HepG2 (cell line): ENCODE data around the gene ARTN. TPM values are rescaled to one million over a fixed set of nuclear protein-coding genes. Genes with fewer than 3 reads are reported as not detected.

Experiments
- BCL6 ChIP-seq: IDR thresholded peaks from 2 replicates; pipeline ENCODE4 v1.6.1; 2016; ENCODE audit warnings: missing genetic modification reagents, missing compliant biosample characterization
- FOXP1 ChIP-seq, 2 experiments: fragments of 450-650 bp in 1 of 2; IDR thresholded peaks; 2 replicates each; pipeline ENCODE4 v1.6.1; 2017 to 2018; ENCODE audit warnings: antibody characterized with exemption in 1 of 2
- GABPB1 ChIP-seq: IDR thresholded peaks from 2 replicates; pipeline ENCODE4 v1.6.1; 2016; ENCODE audit warnings: mild to moderate bottlenecking, missing genetic modification reagents, moderate library complexity, missing compliant biosample characterization
- HNF4A ChIP-seq: sonication (generic); formaldehyde crosslinking; IDR thresholded peaks from 2 replicates; pipeline ENCODE4 v1.4.0; 2020; ENCODE audit warnings: missing genetic modification reagents
- HNRNPLL ChIP-seq: fragments of 200-400 bp; formaldehyde crosslinking; IDR thresholded peaks from 2 replicates; pipeline ENCODE4 v1.6.1; 2017; ENCODE audit warnings: mild to moderate bottlenecking, low read depth, low read length; ENCODE audit not compliant: poor library complexity, severe bottlenecking
- HOXA3 ChIP-seq: sonication (generic); formaldehyde crosslinking; IDR thresholded peaks from 2 replicates; pipeline ENCODE4 v1.5.0; 2020; ENCODE audit warnings: missing genetic modification reagents
- MATR3 ChIP-seq: sonication (generic); formaldehyde crosslinking; IDR thresholded peaks from 2 replicates; pipeline ENCODE4 v1.4.0; 2020; ENCODE audit warnings: missing genetic modification reagents
- MAZ ChIP-seq, 2 experiments: sonication (generic) in 1 of 2; formaldehyde crosslinking in 1 of 2; IDR thresholded peaks; 2 replicates each; pipeline versions ENCODE4 v1.5.0 to v1.6.1; 2012 to 2020; ENCODE audit warnings: low read depth in 2 of 2, mild to moderate bottlenecking in 2 of 2, borderline replicate concordance in 1 of 2, improper control_type of control experiment in 1 of 2, low read length in 1 of 2, missing genetic modification reagents in 1 of 2, moderate library complexity in 1 of 2
- MIER2 ChIP-seq: IDR thresholded peaks from 2 replicates; pipeline ENCODE4 v1.6.1; 2016; ENCODE audit warnings: missing biosample characterization, missing genetic modification reagents
- NR1H2 ChIP-seq: sonication (generic); formaldehyde crosslinking; IDR thresholded peaks from 2 replicates; pipeline ENCODE4 v1.8.1; 2022; ENCODE audit warnings: low read depth, missing genetic modification reagents, borderline replicate concordance
- PPARG ChIP-seq: conservative IDR thresholded peaks from 2 replicates; pipeline ENCODE4 v1.6.1; 2016; ENCODE audit warnings: missing biosample characterization, missing genetic modification reagents
- SPEN ChIP-seq: sonication (generic); formaldehyde crosslinking; IDR thresholded peaks from 2 replicates; pipeline ENCODE4 v1.5.1; 2020; ENCODE audit warnings: low read depth, mild to moderate bottlenecking, missing genetic modification reagents
- ZEB1 ChIP-seq: IDR thresholded peaks from 2 replicates; pipeline ENCODE4 v1.6.1; 2012; ENCODE audit warnings: mild to moderate bottlenecking, low read depth, inconsistent platforms; ENCODE audit not compliant: insufficient replicate concordance
- ZNF142 ChIP-seq: sonication (generic); formaldehyde crosslinking; IDR thresholded peaks from 2 replicates; pipeline ENCODE4 v1.4.0; 2020; ENCODE audit warnings: missing genetic modification reagents
- ZNF292 ChIP-seq: sonication (generic); formaldehyde crosslinking; IDR thresholded peaks from 2 replicates; pipeline ENCODE4 v1.8.1; 2022; ENCODE audit warnings: mild to moderate bottlenecking, low read depth, missing genetic modification reagents, borderline replicate concordance
- ZNF558 ChIP-seq: sonication (generic); formaldehyde crosslinking; IDR thresholded peaks from 2 replicates; pipeline ENCODE4 v1.9.0; 2022; ENCODE audit warnings: mild to moderate bottlenecking, missing genetic modification reagents, borderline replicate concordance
- ZNF563 ChIP-seq: sonication (generic); formaldehyde crosslinking; IDR thresholded peaks from 2 replicates; pipeline ENCODE4 v1.8.0; 2022; ENCODE audit warnings: mild to moderate bottlenecking, moderate library complexity, missing genetic modification reagents
- ZNF589 ChIP-seq: sonication (generic); formaldehyde crosslinking; conservative IDR thresholded peaks from 2 replicates; pipeline ENCODE4 v1.8.0; 2022; ENCODE audit warnings: mild to moderate bottlenecking, moderate library complexity, missing genetic modification reagents
- ZNF605 ChIP-seq: sonication (generic); formaldehyde crosslinking; IDR thresholded peaks from 2 replicates; pipeline ENCODE4 v1.8.0; 2022; ENCODE audit warnings: mild to moderate bottlenecking, missing genetic modification reagents
- ZNF724P ChIP-seq: sonication (generic); formaldehyde crosslinking; IDR thresholded peaks from 2 replicates; pipeline ENCODE4 v1.8.0; 2022; ENCODE audit warnings: missing genetic modification reagents, borderline replicate concordance
- ZNF792 ChIP-seq: IDR thresholded peaks from 2 replicates; pipeline ENCODE4 v1.6.1; 2016
- polyA plus RNA-seq, 8 experiments: library from polyadenylated mRNA; depleted of rRNA in 3 of 8; stranded (reverse) in 7 of 8; unstranded in 1 of 8; fragments of >200 nt; fragmentation: Illumina TruSeq in 4 of 8; extraction: Trizol in 4 of 8; gene quantifications; 2 replicates each; pipeline versions ENCODE4 v1.2.1 to v1.2.3, GENCODE V29; 2011 to 2016; ENCODE audit warnings: low read depth in 4 of 8, missing spikeins in 1 of 8, mixed read lengths in 1 of 8; ENCODE audit not compliant: insufficient read depth in 1 of 8
- total RNA-seq, 5 experiments: library from RNA; depleted of rRNA; stranded (reverse); fragments of >200 nt; fragmentation: Illumina TruSeq; extraction: Trizol; gene quantifications; 2 replicates each; pipeline ENCODE4 v1.2.3, GENCODE V29; 2016; ENCODE audit warnings: low read depth in 1 of 5
- TF ChIP-seq, protein P1 (sequence below): sonication (generic); formaldehyde crosslinking; IDR thresholded peaks from 2 replicates; pipeline ENCODE4 v1.5.1; 2020; ENCODE audit warnings: mild to moderate bottlenecking, missing genetic modification reagents, moderate library complexity

Gene ARTN
- total and polyA plus RNA-seq, 2 of the 13 experiments (the other 11 are each of a cell fraction or from before 2014, with no cell fraction given): 0.11 to 0.62 TPM

- TF ChIP-seq ZNF142 (0 out of 2 replicates have a peak, but pooled peaks have one; percentile 27), ZEB1 (no peak), MAZ (IDR thresholded peaks at IDR 0.05; ENCODE audit: borderline replicate concordance, low read depth, low read length) (no peak), MAZ (CRISPR knock-in tag; IDR thresholded peaks at IDR 0.05; ENCODE audit: low read depth) (0 out of 2 replicates have a peak, but pooled peaks have one; percentile 28), ZNF724P (CRISPR knock-in tag) (0 out of 2 replicates have a peak, but pooled peaks have one; percentile 16), SPEN (CRISPR knock-in tag) (peak; percentile 42), HNRNPLL (peak; percentile 20), NR1H2 (0 out of 2 replicates have a peak, but pooled peaks have one; percentile 14), PPARG (0 out of 2 replicates have a peak, but pooled peaks have one; percentile 36), ZNF792 (no peak), GABPB1 (CRISPR knock-in tag) (peak; percentile 13; the same call in 1 of the 2 replicates), ZNF292 (CRISPR knock-in tag) (no peak), ZNF558 (CRISPR knock-in tag) (0 out of 2 replicates have a peak, but pooled peaks have one; percentile 23), ZNF605 (CRISPR knock-in tag) (0 out of 2 replicates have a peak, but pooled peaks have one; percentile 45), HNF4A (CRISPR knock-in tag) (0 out of 2 replicates have a peak, but pooled peaks have one; percentile 13), HOXA3 (CRISPR knock-in tag) (peak; percentile 30; the same call in 1 of the 2 replicates), ZNF589 (CRISPR knock-in tag) (no peak), ZNF563 (CRISPR knock-in tag) (no peak), BCL6 (CRISPR knock-in tag) (peak; percentile 9; the same call in 1 of the 2 replicates), MATR3 (CRISPR knock-in tag) (no peak), MIER2 (CRISPR knock-in tag) (no peak), FOXP1 (IDR thresholded peaks at IDR 0.05) (no peak), FOXP1 (CRISPR knock-in tag; IDR thresholded peaks at IDR 0.05) (no peak)
- TF ChIP-seq, protein P1, sequence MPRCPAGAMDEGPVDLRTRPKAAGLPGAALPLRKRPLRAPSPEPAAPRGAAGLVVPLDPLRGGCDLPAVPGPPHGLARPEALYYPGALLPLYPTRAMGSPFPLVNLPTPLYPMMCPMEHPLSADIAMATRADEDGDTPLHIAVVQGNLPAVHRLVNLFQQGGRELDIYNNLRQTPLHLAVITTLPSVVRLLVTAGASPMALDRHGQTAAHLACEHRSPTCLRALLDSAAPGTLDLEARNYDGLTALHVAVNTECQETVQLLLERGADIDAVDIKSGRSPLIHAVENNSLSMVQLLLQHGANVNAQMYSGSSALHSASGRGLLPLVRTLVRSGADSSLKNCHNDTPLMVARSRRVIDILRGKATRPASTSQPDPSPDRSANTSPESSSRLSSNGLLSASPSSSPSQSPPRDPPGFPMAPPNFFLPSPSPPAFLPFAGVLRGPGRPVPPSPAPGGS (CRISPR knock-in tag): no peak
Observed at GRCh38 chr1:43978551-43979260, 45.1 kb downstream of the ARTN start, which contains the start of gene B4GALT2 (continued).
